CD8-positive, alpha-beta memory T cell (primary cell): ENCODE measurements around the gene CA5A. TPM values are rescaled to one million over a fixed set of nuclear protein-coding genes. Genes with fewer than 3 reads are reported as not detected.

Source experiments
- CTCF ChIA-PET: fragments of 350-600 bp; sonication (Branson Sonifier 250); formaldehyde crosslinking; loops from one replicate; lab custom pipeline; 2021; ENCODE audit warnings: antibody characterized with exemption; lab: Charles Lee
- POLR2A ChIA-PET: fragments of 350-600 bp; sonication (Branson Sonifier 250); formaldehyde crosslinking; loops from one replicate; lab custom pipeline; 2021; ENCODE audit warnings: antibody characterized with exemption; lab: Charles Lee
- DNase-seq, 5 donors: peaks; one replicate each; pipeline versions ENCODE4 v3.0.0 to v3.0.0-alpha.2; 2020 to 2022; ENCODE audit warnings: mixed read lengths in 1 of 5
- H3K27ac ChIP-seq: one replicate; pipeline ENCODE4 v1.7.0; 2013; ENCODE audit warnings: low read depth, mild to moderate bottlenecking, low read length, moderate library complexity
- H3K27me3 ChIP-seq: 2 replicates; pipeline ENCODE4 v1.7.0; 2013; ENCODE audit warnings: low read length, mild to moderate bottlenecking; ENCODE audit not compliant: insufficient read depth, poor library complexity, severe bottlenecking
- H3K36me3 ChIP-seq: 2 replicates; pipeline ENCODE4 v1.7.0; 2013; ENCODE audit warnings: mild to moderate bottlenecking, low read length, moderate library complexity; ENCODE audit not compliant: insufficient read depth
- H3K4me1 ChIP-seq: 2 replicates; pipeline ENCODE4 v1.7.0; 2013; ENCODE audit warnings: mild to moderate bottlenecking, low read length, moderate library complexity; ENCODE audit not compliant: insufficient read depth
- H3K4me3 ChIP-seq: 2 replicates; pipeline ENCODE4 v1.7.0; 2013; ENCODE audit warnings: mild to moderate bottlenecking, low read length
- H3K9me3 ChIP-seq: 2 replicates; pipeline ENCODE4 v1.7.0; 2013; ENCODE audit warnings: mild to moderate bottlenecking, low read length
- H3K27ac Mint-ChIP-seq, 8 donors: one replicate each; pipeline ENCODE4 v1.8.0; 2020 to 2021; ENCODE audit warnings: mixed read lengths in 8 of 8, mild to moderate bottlenecking in 6 of 8, inconsistent platforms in 3 of 8, moderate library complexity in 3 of 8
- H3K27me3 Mint-ChIP-seq, 2 donors: one replicate each; pipeline ENCODE4 v1.8.0; 2020 to 2021; ENCODE audit warnings: mixed read lengths in 2 of 2, mild to moderate bottlenecking in 1 of 2, moderate library complexity in 1 of 2
- H3K36me3 Mint-ChIP-seq, 3 donors: one replicate each; pipeline ENCODE4 v1.8.0; 2020 to 2021; ENCODE audit warnings: mixed read lengths in 3 of 3, inconsistent platforms in 1 of 3, mild to moderate bottlenecking in 1 of 3
- H3K4me1 Mint-ChIP-seq, 3 donors: one replicate each; pipeline ENCODE4 v1.8.0; 2020 to 2021; ENCODE audit warnings: mixed read lengths in 3 of 3, inconsistent platforms in 1 of 3, mild to moderate bottlenecking in 1 of 3
- H3K4me3 Mint-ChIP-seq, 7 donors: one replicate each; pipeline ENCODE4 v1.8.0; 2020 to 2021; ENCODE audit warnings: mixed read lengths in 7 of 7, mild to moderate bottlenecking in 6 of 7, moderate library complexity in 4 of 7, inconsistent platforms in 2 of 7
- H3K9me3 Mint-ChIP-seq, 5 donors: one replicate each; pipeline ENCODE4 v1.8.0; 2020 to 2022; ENCODE audit warnings: mixed read lengths in 5 of 5, mild to moderate bottlenecking in 3 of 5, moderate library complexity in 2 of 5, inconsistent platforms in 1 of 5
- polyA plus RNA-seq: library from polyadenylated mRNA; unstranded; fragments of 300-500 nt; fragmentation: Illumina TruSeq; gene quantifications from one replicate; pipeline ENCODE4 v1.2.3, GENCODE V29; 2021
- total RNA-seq, 2 experiments: library from RNA; stranded (reverse); gene quantifications; one replicate each; pipeline ENCODE4 v1.2.3, GENCODE V29; 2021

The CA5A gene
- total and polyA plus RNA-seq, 3 experiments from 2014 or later: not detected

DNA sequence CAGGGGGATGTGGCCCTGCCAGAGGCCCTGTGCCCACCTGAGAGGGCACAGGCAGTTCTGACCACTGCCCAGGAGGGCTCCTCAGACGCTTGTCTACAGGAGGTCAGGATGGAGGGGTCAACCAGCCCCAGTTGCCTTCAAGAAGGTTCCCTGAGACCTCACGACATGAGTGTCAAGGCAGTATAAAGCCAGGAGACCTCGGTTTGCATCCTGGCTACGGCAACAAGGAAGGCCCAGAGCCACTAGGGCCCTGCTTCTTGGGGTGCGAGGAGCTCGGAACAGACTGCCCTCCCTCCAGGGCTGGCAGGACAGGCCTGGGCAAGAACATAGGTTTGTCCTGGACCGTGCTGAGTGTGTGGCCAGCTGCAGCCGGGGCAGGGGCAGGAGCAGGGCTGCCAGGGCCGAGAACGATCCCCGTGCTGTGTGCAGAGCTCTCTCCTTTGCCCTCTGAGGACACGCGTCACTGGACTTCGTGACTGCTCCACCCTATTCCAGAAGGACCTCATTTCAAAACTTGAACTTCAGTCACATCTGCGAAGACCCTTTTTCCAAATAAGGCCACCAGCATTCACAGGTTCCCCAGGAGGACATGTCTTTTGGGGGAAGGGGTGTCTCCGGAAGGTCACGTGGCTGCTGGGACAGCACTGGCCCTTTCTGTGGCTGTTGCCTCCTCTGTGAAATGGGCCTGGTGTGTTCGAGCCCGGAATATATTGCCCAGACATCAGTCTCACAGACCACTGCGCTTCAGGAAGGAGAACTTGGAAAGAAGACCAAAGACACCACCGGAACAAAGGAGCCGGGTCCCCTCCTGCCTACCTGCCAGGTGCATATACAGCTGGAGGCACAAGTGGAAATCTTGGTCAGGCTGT, 94.8 kb downstream of the CA5A start:
- H3K36me3 Mint-ChIP-seq: peaks cover 0 to 61% (median 0%) of the 10 kb centered on the region in 3 donors
- no peaks in the 10 kb centered on the region for H3K9me3 Mint-ChIP-seq
- peak overlapping the region in 3 of 8 donors; percentile 19 to 58 (median 23) for H3K27ac Mint-ChIP-seq
- H3K4me3 Mint-ChIP-seq: peak overlapping the region in 1 of 7 donors; percentile 63
- peaks cover 12% of the 10 kb centered on the region for H3K4me1 ChIP-seq
- H3K27ac ChIP-seq: no peak overlapping the region
- no peak for DNase-seq
- ChIA-PET POLR2A (interaction anchor here (0.6 kb wide), 1 partner anchor 30 kb away, joined by 4 read pairs; no protein-coding TSS in a partner anchor), CTCF (interaction anchor here (6.5 kb wide), 1 partner anchor 62 kb away, joined by 33 read pairs; no protein-coding TSS in a partner anchor)
- no peaks in the 10 kb centered on the region for H3K9me3 ChIP-seq
- no peaks in the 10 kb centered on the region for H3K27me3 ChIP-seq
- H3K36me3 ChIP-seq: peaks cover 20% of the 10 kb centered on the region
- no peaks in the 10 kb centered on the region for H3K27me3 Mint-ChIP-seq
- peaks cover 1 to 4% (median 3%) of the 10 kb centered on the region in 3 donors for H3K4me1 Mint-ChIP-seq
- no peak overlapping the region for H3K4me3 ChIP-seq

DNA sequence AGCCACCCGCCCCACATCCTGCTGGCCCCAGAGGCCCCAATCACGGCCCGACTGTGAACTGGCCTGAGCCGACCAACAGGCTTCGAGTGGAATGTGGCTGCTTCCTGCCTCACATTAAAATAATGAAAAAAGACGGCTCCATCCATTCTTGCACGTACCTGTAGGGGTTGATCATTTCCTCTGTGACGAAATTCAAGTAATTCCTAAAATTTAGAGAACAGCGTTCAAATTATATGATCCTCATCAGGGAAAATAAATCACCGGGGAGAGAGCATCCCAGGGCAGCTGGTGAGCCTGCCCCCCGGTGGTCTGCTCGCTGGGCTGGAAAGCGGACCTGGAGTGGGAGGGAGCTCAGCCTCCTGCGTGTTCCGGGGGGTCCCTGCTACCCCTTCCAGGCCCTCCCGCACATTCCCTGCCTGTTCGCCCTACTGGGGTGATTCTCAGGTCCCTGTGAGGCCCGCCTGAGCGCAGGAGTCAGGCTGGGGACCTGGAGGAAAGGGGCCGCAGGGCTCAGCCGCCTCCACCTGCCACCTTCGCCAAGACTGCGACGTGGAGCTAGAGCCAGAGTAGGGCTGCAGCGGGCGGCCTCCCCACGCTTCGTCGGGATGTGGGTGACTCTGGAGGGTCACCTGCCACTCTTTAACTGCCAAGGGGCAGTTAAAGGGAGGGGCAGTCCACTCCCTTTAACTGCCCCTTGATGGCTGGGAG, 95.9 kb downstream of the CA5A start:
- peak overlapping the region in 1 of 7 donors; percentile 63 for H3K4me3 Mint-ChIP-seq
- peaks cover 20% of the 10 kb centered on the region for H3K36me3 ChIP-seq
- H3K9me3 Mint-ChIP-seq: peaks cover 0 to 2% (median 0%) of the 10 kb centered on the region in 5 donors
- H3K4me1 ChIP-seq: peaks cover 12% of the 10 kb centered on the region
- H3K4me3 ChIP-seq: no peak overlapping the region
- DNase-seq: no peak
- H3K4me1 Mint-ChIP-seq: peaks cover 1 to 4% (median 3%) of the 10 kb centered on the region in 3 donors
- H3K27me3 Mint-ChIP-seq: no peaks in the 10 kb centered on the region
- no peak overlapping the region for H3K27ac ChIP-seq
- CTCF ChIA-PET: interaction anchor here (1.8 to 4.5 kb wide), 2 partner anchors 9 to 31 kb away, joined by 6 to 18 read pairs; no protein-coding TSS in a partner anchor
- POLR2A ChIA-PET: no interaction called here
- H3K27ac Mint-ChIP-seq: peak overlapping the region in 1 of 8 donors; percentile 46
- H3K36me3 Mint-ChIP-seq: peaks cover 0 to 71% (median 0%) of the 10 kb centered on the region in 3 donors
- no peaks in the 10 kb centered on the region for H3K27me3 ChIP-seq
- H3K9me3 ChIP-seq: no peaks in the 10 kb centered on the region

DNA sequence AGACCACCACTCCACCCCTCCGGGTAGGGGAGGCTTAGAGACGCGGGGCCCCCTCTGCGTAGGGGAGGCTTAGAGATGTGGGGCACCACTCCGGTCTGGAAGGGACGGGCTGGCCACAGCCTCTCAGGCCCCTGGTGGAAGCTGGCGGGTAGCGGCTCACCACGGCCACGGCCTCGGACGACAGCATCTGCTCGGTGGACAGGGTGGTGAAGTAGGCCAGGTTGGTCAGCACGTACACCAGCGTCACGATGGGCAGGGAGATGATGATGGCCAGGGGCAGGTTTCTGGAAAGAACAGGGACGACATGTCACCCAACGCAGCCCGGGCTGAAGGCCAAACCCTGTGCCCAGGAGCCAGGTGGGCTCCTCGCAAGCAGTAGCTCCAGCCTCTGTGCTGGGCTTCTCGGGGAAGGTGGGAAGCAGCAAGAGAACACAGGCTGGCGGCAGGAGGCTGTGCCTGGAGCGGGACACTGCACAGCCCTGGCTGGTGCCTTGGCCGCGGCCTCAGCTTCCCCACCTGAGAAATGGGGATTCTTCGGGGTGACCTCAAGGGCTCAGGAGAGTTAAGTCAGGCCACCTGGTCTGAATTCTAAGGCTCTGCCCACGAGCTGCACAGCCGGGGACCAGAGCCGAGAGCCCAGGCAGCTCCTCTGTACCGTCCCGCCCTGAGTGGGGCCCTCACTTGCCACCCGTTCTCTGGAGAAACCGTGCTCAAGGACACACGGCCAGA, 96.6 kb downstream of the CA5A start:
- Mint-ChIP-seq H3K9me3 (peaks cover 0 to 2% (median 0%) of the 10 kb centered on the region in 5 donors), H3K4me1 (peaks cover under 1 to 4% (median 1%) of the 10 kb centered on the region in 3 donors), H3K36me3 (peaks cover 0 to 76% (median 0%) of the 10 kb centered on the region in 3 donors), H3K4me3 (peak overlapping the region in 1 of 7 donors; percentile 61), H3K27me3 (no peaks in the 10 kb centered on the region), H3K27ac (no peak overlapping the region)
- H3K4me3 ChIP-seq: no peak overlapping the region
- POLR2A ChIA-PET: no interaction called here
- no peak for DNase-seq
- H3K9me3 ChIP-seq: no peaks in the 10 kb centered on the region
- no peak overlapping the region for H3K27ac ChIP-seq
- peaks cover 20% of the 10 kb centered on the region for H3K36me3 ChIP-seq
- H3K4me1 ChIP-seq: peaks cover 12% of the 10 kb centered on the region
- H3K27me3 ChIP-seq: no peaks in the 10 kb centered on the region
- CTCF ChIA-PET: interaction anchor here (1.8 to 4.5 kb wide), 2 partner anchors 10 to 32 kb away, joined by 6 to 18 read pairs; no protein-coding TSS in a partner anchor

DNA sequence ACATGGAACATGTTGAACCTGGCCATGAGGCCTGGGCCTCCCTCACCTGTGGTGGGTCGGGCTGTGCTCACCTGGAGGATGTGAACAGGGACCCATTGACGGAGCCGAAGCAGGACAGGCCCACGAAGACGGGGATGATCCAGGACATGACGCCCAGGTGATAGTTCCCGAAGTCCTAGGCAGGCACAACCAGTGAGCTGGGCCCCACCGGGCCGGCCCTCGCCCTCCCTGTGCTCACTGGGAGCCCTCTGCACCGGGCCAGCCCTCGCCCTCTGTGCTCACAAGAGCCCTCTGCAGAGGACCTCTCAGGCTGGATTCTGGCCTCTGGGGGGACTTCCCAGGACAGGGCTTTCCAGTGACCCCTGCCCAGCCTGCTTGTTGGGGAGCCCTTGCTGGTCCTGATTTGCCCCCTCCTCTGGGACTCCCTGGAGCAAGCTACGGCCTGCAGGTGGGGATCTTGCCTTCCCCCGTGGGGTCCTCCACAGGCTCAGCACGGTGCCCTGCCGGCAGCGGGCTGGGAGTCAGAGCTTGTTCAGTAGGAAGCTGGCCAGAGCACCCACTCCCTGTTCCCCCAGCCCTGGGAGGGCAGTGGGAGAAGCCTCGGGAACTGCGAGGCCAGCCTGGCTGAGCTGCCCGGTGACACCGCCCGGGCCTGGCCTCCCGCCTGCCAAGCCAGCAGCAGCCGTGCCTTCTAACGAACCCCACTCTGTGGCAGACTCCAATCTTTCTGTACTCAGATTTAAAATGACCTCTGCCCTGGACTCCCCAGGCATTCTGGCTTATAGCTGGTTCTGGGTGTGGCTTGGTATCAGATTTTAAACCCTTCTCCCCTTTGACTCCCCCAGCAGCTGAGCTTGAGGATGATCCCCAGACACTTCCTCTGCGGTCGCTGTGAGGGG, 97.4 kb downstream of the CA5A start:
- H3K27ac ChIP-seq: no peak overlapping the region
- peak overlapping the region in 2 of 8 donors; percentile 60 to 68 for H3K27ac Mint-ChIP-seq

More for the DNA sequence above, 97.4 kb downstream of the CA5A start:
- H3K27me3 Mint-ChIP-seq: no peaks in the 10 kb centered on the region
- ChIA-PET CTCF (interaction anchor here (1.8 to 4.5 kb wide), 2 partner anchors 11 to 33 kb away, joined by 6 to 18 read pairs; no protein-coding TSS in a partner anchor), POLR2A (interaction anchor here (0.7 kb wide), 1 partner anchor 27 kb away, joined by 5 read pairs; no protein-coding TSS in a partner anchor)
- H3K36me3 Mint-ChIP-seq: peaks cover 0 to 80% (median 3%) of the 10 kb centered on the region in 3 donors
- Histone ChIP-seq H3K27me3 (no peaks in the 10 kb centered on the region), H3K4me1 (peaks cover 12% of the 10 kb centered on the region), H3K4me3 (no peak overlapping the region), H3K9me3 (no peaks in the 10 kb centered on the region), H3K36me3 (peaks cover 20% of the 10 kb centered on the region)
- peak overlapping the region in 2 of 7 donors; percentile 4 to 61 for H3K4me3 Mint-ChIP-seq
- no peak for DNase-seq
- peaks cover 0 to 4% (median 1%) of the 10 kb centered on the region in 3 donors for H3K4me1 Mint-ChIP-seq
- H3K9me3 Mint-ChIP-seq: peaks cover 0 to 2% (median 0%) of the 10 kb centered on the region in 5 donors

Other genes with a start within 250 kb of the CA5A start
- 10 to 100 TPM; 71.5 to 77.3 TPM for gene KLHDC4, start 170.5 kb downstream of the CA5A start, total RNA-seq
- gene KLHDC4, start 170.5 kb downstream of the CA5A start, polyA plus RNA-seq: 35.5 TPM
- 100 to 1,000 TPM; 366 to 383 TPM for gene SLC7A5, start 67.0 kb downstream of the CA5A start, total RNA-seq
- 20.7 TPM for gene SLC7A5, start 67.0 kb downstream of the CA5A start, polyA plus RNA-seq
- gene BANP, start 14.9 kb upstream of the CA5A start, total RNA-seq: 10 to 100 TPM; 29.5 to 32.5 TPM
- gene BANP, start 14.9 kb upstream of the CA5A start, polyA plus RNA-seq: 28.5 TPM